HG02852 (cell line): ENCODE results near the gene EMILIN1.
"Not testable (repeated sequence)": the region's sequence is repeated elsewhere in the genome, so short reads cannot be mapped to it uniquely, and the experiment has no call there.

Experiments
- ATAC-seq: cut with Tn5 transposase; IDR thresholded peaks from one replicate; pipeline ENCODE4 v1.9.1; 2021; ENCODE audit warnings: mild to moderate bottlenecking, moderate library complexity; ENCODE audit not compliant: unreplicated experiment

The EMILIN1 gene

GRCh38 chr2:27092696-27093429 lies 14.4 kb downstream of the EMILIN1 start:
- no peak for ATAC-seq

GRCh38 chr2:27093430-27094352 lies 15.3 kb downstream of the EMILIN1 start:
- no peak for ATAC-seq

- ATAC-seq = no peak
These were observed 16.1 kb downstream of the EMILIN1 start for GRCh38 chr2:27094353-27094984.

GRCh38 chr2:27095427-27095744 lies 17.0 kb downstream of the EMILIN1 start:
- ATAC-seq = no peak

- no peak for ATAC-seq
These were observed 17.6 kb downstream of the EMILIN1 start for GRCh38 chr2:27095745-27096651.

GRCh38 chr2:27096748-27097297 lies 18.4 kb downstream of the EMILIN1 start:
- no peak for ATAC-seq

- no peak for ATAC-seq
These were observed 18.9 kb downstream of the EMILIN1 start for GRCh38 chr2:27097341-27097740.

- no peak for ATAC-seq
These were observed 21.0 kb downstream of the EMILIN1 start for GRCh38 chr2:27099334-27099955.

- no peak for ATAC-seq
These were observed 21.6 kb downstream of the EMILIN1 start for GRCh38 chr2:27100036-27100435.

GRCh38 chr2:27102329-27102728 lies 23.9 kb downstream of the EMILIN1 start:
- ATAC-seq = no peak

GRCh38 chr2:27105981-27106380 lies 27.6 kb downstream of the EMILIN1 start:
- ATAC-seq = no peak

GRCh38 chr2:27108221-27108620 lies 29.8 kb downstream of the EMILIN1 start:
- ATAC-seq = no peak

GRCh38 chr2:27109083-27109482 lies 30.7 kb downstream of the EMILIN1 start:
- no peak for ATAC-seq

GRCh38 chr2:27110603-27111352 lies 32.4 kb downstream of the EMILIN1 start:
- ATAC-seq = not testable (repeated sequence)

- ATAC-seq = not testable (repeated sequence)
These were observed 33.1 kb downstream of the EMILIN1 start for GRCh38 chr2:27111392-27112078.

- ATAC-seq = no peak
These were observed 37.1 kb downstream of the EMILIN1 start for GRCh38 chr2:27115519-27115918.

GRCh38 chr2:27117995-27118524 lies 39.6 kb downstream of the EMILIN1 start:
- ATAC-seq = no peak
